ENCODE data around the gene CSF3R. TPM values are rescaled to one million over a fixed set of nuclear protein-coding genes. Genes with fewer than 3 reads are reported as not detected.

The CSF3R gene
- total and polyA plus RNA-seq, 2 experiments from 2014 or later = not detected

- H3K4me2 ChIP-seq = no peak overlapping the region
- no peaks in the 10 kb centered on the region for H3K9me3 Mint-ChIP-seq
- no peak overlapping the region for H2AFZ ChIP-seq
- ATAC-seq = no peak
- no peak for DNase-seq (ENCODE audit: low spot score)
- peaks cover 16% of the 10 kb centered on the region; the same call in 1 of the 2 replicates for H3K36me3 ChIP-seq (ENCODE audit: insufficient read depth)
- no peaks in the 10 kb centered on the region for H3F3A ChIP-seq (replicated peaks; ENCODE audit: low read depth)
- H3K4me3 Mint-ChIP-seq = no peak overlapping the region
- H3K27ac ChIP-seq (ENCODE audit: low read depth) = no peak overlapping the region
- H3K27ac Mint-ChIP-seq = no peak overlapping the region
- H3K27me3 Mint-ChIP-seq (ENCODE audit: insufficient read depth, low read depth, poor library complexity) = peaks cover 11% of the 10 kb centered on the region
- H3K4me1 Mint-ChIP-seq = peaks cover 8% of the 10 kb centered on the region
- peaks cover 35% of the 10 kb centered on the region for H3K36me3 Mint-ChIP-seq (ENCODE audit: low read depth)
- no peaks in the 10 kb centered on the region; the same call in none of the 2 replicates for H4K20me1 ChIP-seq (replicated peaks; ENCODE audit: insufficient read depth)
- H3K4me3 ChIP-seq = no peak overlapping the region
- H3K79me2 ChIP-seq (replicated peaks; ENCODE audit: insufficient read depth) = no peaks in the 10 kb centered on the region
- TF ChIP-seq ETS1 (IDR thresholded peaks at IDR 0.05) (no peak), ZNF462 (CRISPR knock-in tag; IDR thresholded peaks at IDR 0.05) (no peak), ZNF114 (CRISPR knock-in tag; IDR thresholded peaks at IDR 0.05) (no peak), CREB1 (CRISPR knock-in tag; IDR thresholded peaks at IDR 0.05; ENCODE audit: low read depth) (no peak), ZNF331 (CRISPR knock-in tag; IDR thresholded peaks at IDR 0.05; ENCODE audit: low read depth) (no peak), EZH2phosphoT487 (IDR thresholded peaks at IDR 0.05; ENCODE audit: unreplicated experiment) (no peak), JUNB (IDR thresholded peaks at IDR 0.05; ENCODE audit: unreplicated experiment) (no peak), POLR2AphosphoS5 (IDR thresholded peaks at IDR 0.05; ENCODE audit: low read depth) (no peak), STAT1 (IDR thresholded peaks at IDR 0.05; ENCODE audit: unreplicated experiment) (no peak)
- TF ChIP-seq, protein P1, sequence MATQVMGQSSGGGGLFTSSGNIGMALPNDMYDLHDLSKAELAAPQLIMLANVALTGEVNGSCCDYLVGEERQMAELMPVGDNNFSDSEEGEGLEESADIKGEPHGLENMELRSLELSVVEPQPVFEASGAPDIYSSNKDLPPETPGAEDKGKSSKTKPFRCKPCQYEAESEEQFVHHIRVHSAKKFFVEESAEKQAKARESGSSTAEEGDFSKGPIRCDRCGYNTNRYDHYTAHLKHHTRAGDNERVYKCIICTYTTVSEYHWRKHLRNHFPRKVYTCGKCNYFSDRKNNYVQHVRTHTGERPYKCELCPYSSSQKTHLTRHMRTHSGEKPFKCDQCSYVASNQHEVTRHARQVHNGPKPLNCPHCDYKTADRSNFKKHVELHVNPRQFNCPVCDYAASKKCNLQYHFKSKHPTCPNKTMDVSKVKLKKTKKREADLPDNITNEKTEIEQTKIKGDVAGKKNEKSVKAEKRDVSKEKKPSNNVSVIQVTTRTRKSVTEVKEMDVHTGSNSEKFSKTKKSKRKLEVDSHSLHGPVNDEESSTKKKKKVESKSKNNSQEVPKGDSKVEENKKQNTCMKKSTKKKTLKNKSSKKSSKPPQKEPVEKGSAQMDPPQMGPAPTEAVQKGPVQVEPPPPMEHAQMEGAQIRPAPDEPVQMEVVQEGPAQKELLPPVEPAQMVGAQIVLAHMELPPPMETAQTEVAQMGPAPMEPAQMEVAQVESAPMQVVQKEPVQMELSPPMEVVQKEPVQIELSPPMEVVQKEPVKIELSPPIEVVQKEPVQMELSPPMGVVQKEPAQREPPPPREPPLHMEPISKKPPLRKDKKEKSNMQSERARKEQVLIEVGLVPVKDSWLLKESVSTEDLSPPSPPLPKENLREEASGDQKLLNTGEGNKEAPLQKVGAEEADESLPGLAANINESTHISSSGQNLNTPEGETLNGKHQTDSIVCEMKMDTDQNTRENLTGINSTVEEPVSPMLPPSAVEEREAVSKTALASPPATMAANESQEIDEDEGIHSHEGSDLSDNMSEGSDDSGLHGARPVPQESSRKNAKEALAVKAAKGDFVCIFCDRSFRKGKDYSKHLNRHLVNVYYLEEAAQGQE (IDR thresholded peaks at IDR 0.05; ENCODE audit: unreplicated experiment) = no peak
- TF ChIP-seq, protein P2, sequence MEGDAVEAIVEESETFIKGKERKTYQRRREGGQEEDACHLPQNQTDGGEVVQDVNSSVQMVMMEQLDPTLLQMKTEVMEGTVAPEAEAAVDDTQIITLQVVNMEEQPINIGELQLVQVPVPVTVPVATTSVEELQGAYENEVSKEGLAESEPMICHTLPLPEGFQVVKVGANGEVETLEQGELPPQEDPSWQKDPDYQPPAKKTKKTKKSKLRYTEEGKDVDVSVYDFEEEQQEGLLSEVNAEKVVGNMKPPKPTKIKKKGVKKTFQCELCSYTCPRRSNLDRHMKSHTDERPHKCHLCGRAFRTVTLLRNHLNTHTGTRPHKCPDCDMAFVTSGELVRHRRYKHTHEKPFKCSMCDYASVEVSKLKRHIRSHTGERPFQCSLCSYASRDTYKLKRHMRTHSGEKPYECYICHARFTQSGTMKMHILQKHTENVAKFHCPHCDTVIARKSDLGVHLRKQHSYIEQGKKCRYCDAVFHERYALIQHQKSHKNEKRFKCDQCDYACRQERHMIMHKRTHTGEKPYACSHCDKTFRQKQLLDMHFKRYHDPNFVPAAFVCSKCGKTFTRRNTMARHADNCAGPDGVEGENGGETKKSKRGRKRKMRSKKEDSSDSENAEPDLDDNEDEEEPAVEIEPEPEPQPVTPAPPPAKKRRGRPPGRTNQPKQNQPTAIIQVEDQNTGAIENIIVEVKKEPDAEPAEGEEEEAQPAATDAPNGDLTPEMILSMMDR (conservative IDR thresholded peaks at IDR 0.05; ENCODE audit: low read depth in 2 of 2) = no peak
- no peaks in the 10 kb centered on the region; the same call in 1 of the 2 replicates for H3K4me1 ChIP-seq (ENCODE audit: insufficient read depth)
- H3K27me3 ChIP-seq (ENCODE audit: insufficient read depth) = no peaks in the 10 kb centered on the region
- H3K9me2 ChIP-seq (ENCODE audit: insufficient read depth) = no peaks in the 10 kb centered on the region
Measured at GRCh38 chr1:36453600-36454388, 28.9 kb downstream of the CSF3R start.
